GM21515 (cell line): ENCODE data around the gene GJC2.

Experiments
- ATAC-seq: cut with Tn5 transposase; IDR thresholded peaks from one replicate; pipeline ENCODE4 v1.9.1; 2021; ENCODE audit not compliant: unreplicated experiment

Gene GJC2

GRCh38 chr1:228156515-228156881 lies 6.8 kb downstream of the GJC2 start:
- no peak for ATAC-seq

GRCh38 chr1:228156941-228157728 lies 7.4 kb downstream of the GJC2 start:
- no peak for ATAC-seq

GRCh38 chr1:228157729-228158126 lies 8.0 kb downstream of the GJC2 start:
- no peak for ATAC-seq

- no peak for ATAC-seq
Measured at GRCh38 chr1:228158151-228159007, 8.6 kb downstream of the GJC2 start.

GRCh38 chr1:228159008-228159665 lies 9.4 kb downstream of the GJC2 start:
- ATAC-seq, result no peak

GRCh38 chr1:228160201-228160761 lies 10.6 kb downstream of the GJC2 start:
- no peak for ATAC-seq

- no peak for ATAC-seq
Measured at GRCh38 chr1:228161362-228161761, 11.6 kb downstream of the GJC2 start.

GRCh38 chr1:228161866-228162265 lies 12.1 kb downstream of the GJC2 start:
- no peak for ATAC-seq

GRCh38 chr1:228162286-228163006 lies 12.7 kb downstream of the GJC2 start:
- no peak for ATAC-seq

- no peak for ATAC-seq
Measured at GRCh38 chr1:228163007-228163753, 13.4 kb downstream of the GJC2 start.

GRCh38 chr1:228163776-228164519 lies 14.2 kb downstream of the GJC2 start:
- ATAC-seq, result no peak

GRCh38 chr1:228164561-228165371 lies 15.0 kb downstream of the GJC2 start:
- ATAC-seq, result peak; percentile 0

- peak; percentile 81 for ATAC-seq
Measured at GRCh38 chr1:228165372-228166169, 15.8 kb downstream of the GJC2 start, which contains the start of gene IBA57. IBA57 (plus strand) TSS chr1:228165804; CDS start chr1:228165817, 13 bp downstream.

GRCh38 chr1:228166170-228166936 lies 16.6 kb downstream of the GJC2 start:
- ATAC-seq, result peak; percentile 12

- no peak for ATAC-seq
Measured at GRCh38 chr1:228168563-228169270, 19.0 kb downstream of the GJC2 start.

GRCh38 chr1:228169345-228169744 lies 19.6 kb downstream of the GJC2 start:
- no peak for ATAC-seq
